GM06990 (cell line): Measurements from ENCODE around the gene SIRPB1.

Experiments used
- DNase-seq: peaks from one replicate; pipeline ENCODE4 v3.0.0-alpha.2; 2011; ENCODE audit not compliant: insufficient read length; ENCODE audit errors: extremely low read depth
- H3K27me3 ChIP-seq: replicated peaks from 2 replicates; pipeline ENCODE4 v1.6.0; 2011; ENCODE audit warnings: low read length; ENCODE audit not compliant: control insufficient read depth, insufficient read depth
- H3K36me3 ChIP-seq: 2 replicates; pipeline ENCODE4 v1.5.1; 2011; ENCODE audit warnings: low read length; ENCODE audit not compliant: control insufficient read depth, insufficient read depth
- H3K4me3 ChIP-seq: replicated peaks from 2 replicates; pipeline ENCODE4 v1.5.1; 2011; ENCODE audit warnings: low read depth, mild to moderate bottlenecking, control low read depth, low read length
- CTCF ChIP-seq: IDR thresholded peaks from 2 replicates; pipeline ENCODE4 v1.5.1; 2011; ENCODE audit warnings: low read length, control low read depth, mild to moderate bottlenecking, inconsistent platforms; ENCODE audit not compliant: insufficient read depth, poor library complexity, severe bottlenecking

Gene SIRPB1

GRCh38 chr20:1631309-1632151, 11.7 kb upstream of the SIRPB1 start:
- no peak overlapping the region for H3K4me3 ChIP-seq
- no peak for TF ChIP-seq CTCF
- peaks cover 1% of the 10 kb centered on the region for H3K27me3 ChIP-seq
- no peak for DNase-seq
- no peaks in the 10 kb centered on the region for H3K36me3 ChIP-seq

GRCh38 chr20:1630186-1630585, 10.4 kb upstream of the SIRPB1 start:
- no peak for TF ChIP-seq CTCF
- peaks cover 1% of the 10 kb centered on the region for H3K27me3 ChIP-seq
- DNase-seq, result no peak
- no peak overlapping the region for H3K4me3 ChIP-seq
- H3K36me3 ChIP-seq, result no peaks in the 10 kb centered on the region

GRCh38 chr20:1629321-1629720, 9.5 kb upstream of the SIRPB1 start:
- no peak for DNase-seq
- Histone ChIP-seq H3K36me3 (no peaks in the 10 kb centered on the region), H3K27me3 (peaks cover 1% of the 10 kb centered on the region), H3K4me3 (no peak overlapping the region)
- no peak for TF ChIP-seq CTCF

GRCh38 chr20:1628621-1629020, 8.8 kb upstream of the SIRPB1 start:
- H3K27me3 ChIP-seq, result peaks cover 1% of the 10 kb centered on the region

GRCh38 chr20:1627200-1627550, 7.4 kb upstream of the SIRPB1 start:
- no peaks in the 10 kb centered on the region for H3K36me3 ChIP-seq
- DNase-seq, result no peak
- H3K27me3 ChIP-seq, result peaks cover 1% of the 10 kb centered on the region
- H3K4me3 ChIP-seq, result no peak overlapping the region
- TF ChIP-seq CTCF, result no peak

More at GRCh38 chr20:1628621-1629020, 8.8 kb upstream of the SIRPB1 start:
- Histone ChIP-seq H3K36me3 (no peaks in the 10 kb centered on the region), H3K4me3 (no peak overlapping the region)
- DNase-seq, result no peak
- no peak for TF ChIP-seq CTCF
